Endothelial cell of umbilical vein (primary cell): ENCODE data around the gene METRNL.

Experiments
- CTCF ChIP-seq, 2 donors: IDR thresholded peaks; 1 replicate in 1 of 2; 2 replicates in 1 of 2; pipeline ENCODE4 v1.5.1; 2011; ENCODE audit warnings: low read length in 2 of 2, mild to moderate bottlenecking in 2 of 2, moderate library complexity in 2 of 2, control low read depth in 1 of 2, inconsistent platforms in 1 of 2, low read depth in 1 of 2; ENCODE audit not compliant: insufficient read depth in 1 of 2; ENCODE audit errors: extremely low read depth in 1 of 2
- EZH2 ChIP-seq: IDR thresholded peaks from 2 replicates; pipeline ENCODE4 v1.6.1; 2012; ENCODE audit warnings: borderline replicate concordance, low read depth, mild to moderate bottlenecking, moderate library complexity, low read length, inconsistent platforms; ENCODE audit not compliant: severe bottlenecking
- FOS ChIP-seq: IDR thresholded peaks from 2 replicates; pipeline ENCODE4 v1.6.1; 2011; ENCODE audit warnings: mild to moderate bottlenecking, low read length, moderate library complexity, borderline replicate concordance; ENCODE audit not compliant: insufficient read depth
- POLR2A ChIP-seq: IDR thresholded peaks from 2 replicates; pipeline ENCODE4 v1.6.1; 2012; ENCODE audit warnings: low read depth, mild to moderate bottlenecking, control low read depth, low read length
- POLR2AphosphoS5 ChIP-seq: IDR thresholded peaks from 2 replicates; pipeline ENCODE4 v1.6.1; 2012; ENCODE audit warnings: low read depth, mild to moderate bottlenecking, control low read depth, low read length, moderate library complexity; ENCODE audit not compliant: insufficient read depth
- TF ChIP-seq, protein P1 (sequence below): IDR thresholded peaks from 2 replicates; pipeline ENCODE4 v1.6.1; 2011; ENCODE audit not compliant: insufficient read depth, insufficient read length

DNA sequence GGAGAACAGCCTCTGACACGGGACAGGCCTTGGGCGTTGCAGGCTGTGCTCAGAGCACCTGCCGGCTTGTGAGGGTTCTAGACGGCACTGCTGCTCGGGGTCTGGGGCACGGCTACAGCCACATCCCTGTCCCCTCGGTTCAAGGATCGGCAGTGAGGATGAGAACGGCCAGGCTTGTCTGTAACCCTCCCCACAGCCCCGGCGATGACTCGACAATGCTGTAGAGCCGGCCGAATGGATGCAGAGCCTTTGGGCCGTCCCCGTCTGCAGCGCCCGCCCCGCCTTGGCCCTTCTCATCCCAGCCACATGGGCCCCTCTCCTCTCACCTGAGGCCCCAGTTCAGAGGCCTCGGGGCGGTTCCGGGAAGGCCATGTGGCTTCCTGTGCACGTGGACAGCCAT, 49.0 kb upstream of the METRNL start:
- TF ChIP-seq POLR2AphosphoS5 (no peak), CTCF (IDR thresholded peaks at IDR 0.05; ENCODE audit: extremely low read depth in 1 of 2, insufficient read depth in 1 of 2, low read depth in 1 of 2, low read length in 2 of 2) (no peak), FOS (no peak), EZH2 (no peak), POLR2A (no peak)
- TF ChIP-seq, protein P1, sequence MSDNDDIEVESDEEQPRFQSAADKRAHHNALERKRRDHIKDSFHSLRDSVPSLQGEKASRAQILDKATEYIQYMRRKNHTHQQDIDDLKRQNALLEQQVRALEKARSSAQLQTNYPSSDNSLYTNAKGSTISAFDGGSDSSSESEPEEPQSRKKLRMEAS: no peak
